ENCODE results near the gene WDR27.
"Not testable (repeated sequence)": the region's sequence is repeated elsewhere in the genome, so short reads cannot be mapped to it uniquely, and the experiment has no call there.

Gene WDR27

GRCh38 chr6:169707772-169708171, 5.9 kb upstream of the WDR27 start:
- no peak for DNase-seq

GRCh38 chr6:169702840-169703246, 1.0 kb upstream of the WDR27 start:
- DNase-seq, result no peak

GRCh38 chr6:169701311-169701953, 397 bp downstream of the WDR27 start:
- DNase-seq, result no peak

DNA sequence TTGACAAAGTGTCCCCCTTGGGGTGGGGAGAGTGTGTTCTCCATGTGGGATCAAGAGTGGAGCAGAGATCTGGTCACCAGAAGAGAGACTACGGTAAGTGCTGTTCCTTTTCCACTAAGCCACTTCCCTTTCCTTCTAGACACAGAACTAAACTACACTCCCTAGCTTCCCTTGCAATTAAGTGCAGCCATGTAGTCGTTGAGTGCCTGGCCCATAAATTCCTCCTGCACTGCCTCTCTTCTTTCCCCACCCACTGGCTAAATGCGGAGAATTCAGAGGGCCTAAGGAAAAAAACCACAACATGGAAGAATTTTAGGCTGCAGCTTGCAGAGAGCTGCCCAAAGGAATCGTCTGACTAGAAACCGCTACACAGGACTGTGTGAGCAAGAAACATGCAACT, 1.5 kb downstream of the WDR27 start:
- DNase-seq, result no peak

DNA sequence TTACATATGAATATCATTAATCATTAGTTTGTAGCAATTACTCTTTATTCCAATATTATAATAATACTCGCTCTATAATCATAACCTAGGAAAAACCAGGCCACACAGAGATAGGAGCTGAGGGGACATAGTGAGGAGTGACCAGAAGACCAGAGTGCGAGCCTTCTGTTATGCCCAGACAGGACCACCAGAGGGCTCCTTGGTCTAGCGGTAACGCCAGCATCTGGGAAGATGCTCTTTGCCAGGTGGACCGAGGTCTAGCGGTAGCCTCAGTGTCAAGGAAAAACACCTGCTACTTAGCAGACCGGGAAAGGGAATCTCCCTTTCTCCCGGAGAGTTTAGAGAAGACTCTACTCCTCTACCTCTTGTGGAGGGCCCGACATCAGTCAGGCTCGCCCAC, 4.7 kb downstream of the WDR27 start:
- not testable (repeated sequence) for DNase-seq

DNA sequence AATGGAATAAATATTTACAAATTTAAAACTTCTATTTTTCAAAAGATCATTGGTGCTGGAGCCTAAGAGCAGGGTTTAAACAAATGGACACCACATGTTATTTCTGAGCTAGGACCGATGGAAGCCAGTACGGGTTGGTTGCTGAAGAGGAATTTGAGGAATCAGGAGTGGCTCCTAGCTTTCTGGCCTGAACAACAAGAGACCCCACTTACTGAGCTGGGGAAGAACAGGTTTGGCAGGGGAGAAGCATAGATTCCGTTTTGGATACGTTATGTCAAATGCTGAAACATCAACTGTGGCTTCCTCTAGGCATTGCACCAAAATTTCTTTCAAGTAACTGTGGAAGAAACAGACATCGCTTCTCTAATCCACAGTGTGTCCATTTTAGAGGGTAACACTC, 6.7 kb downstream of the WDR27 start:
- no peak for DNase-seq

- DNase-seq, result no peak
Measured at GRCh38 chr6:169692516-169692915, 9.3 kb downstream of the WDR27 start.

GRCh38 chr6:169691260-169691659, 10.6 kb downstream of the WDR27 start:
- DNase-seq, result no peak

GRCh38 chr6:169689287-169689686, 12.5 kb downstream of the WDR27 start:
- no peak for DNase-seq

- no peak for DNase-seq
Measured at GRCh38 chr6:169685860-169686259, 16.0 kb downstream of the WDR27 start.

- no peak for DNase-seq
Measured at GRCh38 chr6:169684056-169684455, 17.8 kb downstream of the WDR27 start.

- DNase-seq, result no peak
Measured at GRCh38 chr6:169678342-169678741, 23.5 kb downstream of the WDR27 start.

DNA sequence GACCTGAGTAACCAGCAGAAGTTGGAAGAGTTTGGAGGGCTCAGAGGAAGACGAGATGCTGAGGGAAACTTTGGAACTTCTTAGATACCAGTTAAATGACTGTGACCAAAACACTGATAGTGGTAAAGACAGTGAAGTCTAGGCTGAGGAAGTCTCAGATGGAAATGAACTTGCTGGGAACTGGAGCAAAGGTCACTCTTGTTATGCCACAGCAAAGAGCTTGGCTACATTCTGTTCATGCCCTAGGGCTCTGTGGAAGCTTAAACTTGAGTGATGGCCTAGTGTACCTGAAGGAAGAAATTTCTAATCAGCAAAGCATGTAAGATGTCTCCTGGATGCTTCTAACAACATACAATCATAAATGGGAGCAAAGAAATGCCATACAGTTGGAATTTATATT, 24.7 kb downstream of the WDR27 start:
- no peak for DNase-seq

- no peak for DNase-seq
Measured at GRCh38 chr6:169675011-169675410, 26.8 kb downstream of the WDR27 start.

GRCh38 chr6:169671563-169671962, 30.3 kb downstream of the WDR27 start:
- DNase-seq, result no peak

- DNase-seq, result no peak
Measured at GRCh38 chr6:169669889-169670288, 31.9 kb downstream of the WDR27 start.

- no peak for DNase-seq
Measured at GRCh38 chr6:169669147-169669546, 32.7 kb downstream of the WDR27 start.

DNA sequence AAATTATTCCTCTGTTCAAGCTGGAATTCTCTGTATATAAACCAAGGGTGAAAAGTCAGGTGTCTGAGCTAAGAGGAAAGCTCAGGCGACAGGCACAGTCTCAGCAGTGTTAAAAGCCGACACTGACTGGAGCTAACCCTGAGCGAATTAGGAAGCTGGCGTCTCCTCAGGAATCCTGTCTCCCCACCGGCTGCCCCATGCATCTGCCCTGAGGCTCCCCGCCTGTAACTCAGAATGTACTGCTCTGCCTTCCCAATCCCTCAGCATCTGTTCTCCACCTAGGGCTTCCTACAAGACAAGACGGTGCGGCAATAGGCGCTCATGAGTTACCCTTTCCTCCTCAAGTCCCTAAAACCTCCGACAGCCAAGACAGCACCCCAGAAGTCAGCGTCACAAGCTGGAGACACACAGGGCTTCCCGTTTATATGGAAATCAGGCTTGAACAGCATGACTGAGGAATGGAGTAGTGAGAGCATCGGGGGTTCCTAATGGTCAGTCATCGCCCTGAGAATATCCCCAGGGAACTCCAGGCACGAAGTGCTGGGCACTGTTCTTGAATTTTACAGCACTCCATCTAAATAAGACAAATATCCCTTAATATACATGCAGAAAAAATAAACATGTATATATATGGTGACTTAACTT, 33.5 kb downstream of the WDR27 start:
- DNase-seq, result no peak

DNA sequence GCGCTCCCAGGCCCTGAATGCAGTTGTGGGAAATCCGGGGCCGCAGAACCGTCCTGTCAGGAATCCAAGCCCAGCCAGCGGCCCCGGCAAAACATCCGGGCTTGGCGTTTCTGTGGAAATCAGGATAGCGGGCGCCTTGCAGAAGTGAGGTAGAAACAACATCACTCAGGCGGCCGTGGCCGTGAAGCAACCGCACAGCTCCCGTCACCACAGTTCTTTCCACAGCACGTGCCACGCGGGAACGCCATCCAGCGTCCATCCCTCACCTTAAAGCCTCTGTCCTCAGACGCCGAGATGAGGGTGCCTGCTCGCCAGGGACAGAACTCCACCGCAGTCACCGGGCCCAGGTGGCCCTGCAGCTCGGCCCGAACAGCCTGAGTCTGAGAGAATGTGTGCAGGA, 34.1 kb downstream of the WDR27 start:
- DNase-seq, result no peak

DNA sequence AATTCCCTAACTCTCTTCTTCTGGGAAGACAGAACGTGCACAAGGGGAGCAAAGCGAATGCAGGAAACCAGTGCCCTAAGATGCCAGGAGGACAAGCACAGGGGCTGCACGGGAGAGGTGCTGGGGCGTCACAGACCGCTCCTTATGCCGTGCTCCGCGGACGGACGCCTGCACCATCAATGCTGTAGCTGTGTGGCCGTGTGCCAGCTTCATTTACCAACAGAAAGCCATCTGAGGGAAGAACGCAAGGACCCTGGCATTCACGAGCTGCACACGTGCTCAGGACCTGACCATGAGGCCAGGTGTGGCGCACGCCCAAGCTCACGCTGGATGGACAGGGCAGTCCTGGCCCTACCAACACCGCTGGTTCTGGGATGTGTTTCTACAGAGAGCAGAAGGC, 35.4 kb downstream of the WDR27 start:
- DNase-seq, result no peak

- no peak for DNase-seq
Measured at GRCh38 chr6:169665289-169665688, 36.5 kb downstream of the WDR27 start.

- no peak for DNase-seq
Measured at GRCh38 chr6:169664227-169664626, 37.6 kb downstream of the WDR27 start.

DNA sequence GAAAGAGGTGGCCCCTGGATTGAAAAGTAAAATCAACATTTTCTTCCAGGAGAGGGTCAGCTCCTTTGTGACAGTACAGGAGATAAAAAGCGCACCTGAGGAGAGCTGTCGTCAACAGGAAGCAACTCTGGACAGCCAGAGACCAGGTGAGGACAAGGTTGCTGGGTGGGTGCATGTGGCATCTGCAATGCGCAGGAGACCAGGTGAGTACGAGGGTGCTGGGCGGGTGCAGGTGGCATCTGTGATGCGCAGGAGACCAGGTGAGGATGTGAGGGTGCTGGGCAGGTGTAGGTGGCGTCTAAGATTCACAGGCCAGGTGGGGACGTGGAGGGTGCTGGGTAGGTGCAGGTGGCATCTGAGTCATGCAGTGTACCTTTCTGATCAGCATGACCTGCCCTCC, 38.4 kb downstream of the WDR27 start:
- no peak for DNase-seq

DNA sequence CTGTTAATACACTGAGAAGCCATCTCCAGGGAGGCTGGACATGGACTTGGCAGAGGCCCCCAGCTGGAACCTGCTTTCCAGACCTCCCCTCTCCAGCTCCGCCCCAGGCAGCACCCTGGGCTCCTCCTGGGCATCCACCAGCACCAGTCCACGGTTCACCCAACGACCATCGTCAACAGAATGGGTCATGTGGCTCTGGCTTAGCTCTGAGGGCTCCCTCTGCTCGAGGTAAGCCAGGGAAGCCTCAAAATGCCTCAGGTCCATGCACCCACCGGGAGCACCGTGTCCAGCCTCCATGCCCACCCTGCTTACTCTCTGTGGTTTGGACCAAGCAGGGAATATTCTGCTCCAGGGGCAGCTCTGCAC, 40.5 kb downstream of the WDR27 start:
- no peak for DNase-seq

GRCh38 chr6:169660751-169661390, 41.0 kb downstream of the WDR27 start:
- no peak for DNase-seq
